Ramos (cell line): ENCODE data around the gene NECAB3.
"Not testable (repeated sequence)": the region's sequence is repeated elsewhere in the genome, so short reads cannot be mapped to it uniquely, and the experiment has no call there.

Source experiments
- in situ Hi-C: fragments of 300-500 bp; cut with MboI; formaldehyde crosslinking; loops from one replicate; pipeline ENCODE4 v1.14.3; 2022; ENCODE audit warnings: low sequenced_read_pairs; ENCODE audit not compliant: unreplicated experiment

The NECAB3 gene, protein sequence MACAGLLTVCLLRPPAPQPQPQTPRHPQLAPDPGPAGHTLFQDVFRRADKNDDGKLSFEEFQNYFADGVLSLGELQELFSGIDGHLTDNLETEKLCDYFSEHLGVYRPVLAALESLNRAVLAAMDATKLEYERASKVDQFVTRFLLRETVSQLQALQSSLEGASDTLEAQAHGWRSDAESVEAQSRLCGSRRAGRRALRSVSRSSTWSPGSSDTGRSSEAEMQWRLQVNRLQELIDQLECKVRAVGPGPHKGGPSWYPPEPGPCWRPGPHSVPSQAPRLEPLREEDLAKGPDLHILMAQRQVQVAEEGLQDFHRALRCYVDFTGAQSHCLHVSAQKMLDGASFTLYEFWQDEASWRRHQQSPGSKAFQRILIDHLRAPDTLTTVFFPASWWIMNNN

DNA sequence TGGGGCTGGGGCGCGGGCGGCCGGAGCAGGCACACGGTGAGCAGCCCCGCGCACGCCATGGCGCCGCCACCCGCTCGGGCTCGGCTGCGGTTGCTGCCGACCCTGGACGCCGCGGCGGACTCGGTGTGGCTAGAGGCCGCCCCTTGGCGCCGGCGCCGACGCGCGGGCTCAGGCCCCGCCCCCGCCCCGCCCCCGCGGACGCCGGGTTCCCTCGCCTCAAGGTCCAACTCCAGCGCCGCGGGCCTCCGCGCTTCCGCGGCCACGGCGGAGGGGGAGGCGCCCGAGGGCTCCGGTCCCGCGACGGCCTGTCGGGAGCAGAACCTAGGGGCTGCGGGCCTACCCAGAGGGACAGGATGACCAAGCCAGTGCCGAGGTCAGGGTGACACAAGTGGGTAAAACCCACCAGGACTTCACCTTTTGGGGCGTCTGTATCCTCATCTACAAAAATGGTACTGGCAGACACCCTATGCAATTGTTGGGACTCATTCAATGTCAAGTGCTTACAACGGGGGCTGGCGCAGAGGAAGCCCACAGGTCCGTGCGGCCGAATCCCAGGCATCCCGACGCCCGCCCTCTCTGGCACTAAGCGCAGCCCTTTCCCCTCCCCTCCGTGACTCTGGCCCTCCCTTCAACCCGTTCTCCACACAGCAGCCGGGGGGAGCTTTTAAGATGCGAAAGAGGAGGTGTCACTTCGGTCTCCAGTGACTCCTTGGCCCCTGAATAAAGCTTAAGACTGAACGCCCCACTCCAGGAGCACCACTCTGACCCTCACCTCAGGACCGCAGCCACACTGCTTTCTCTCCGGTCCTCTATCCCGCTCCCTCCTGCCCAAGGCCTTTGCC, at the start of gene NECAB3:
NECAB3 (minus strand) TSS at position 135 of the 842 bp plus-strand sequence; CDS start at position 59, 76 bp downstream.
- in situ Hi-C loops: no loop called here

DNA sequence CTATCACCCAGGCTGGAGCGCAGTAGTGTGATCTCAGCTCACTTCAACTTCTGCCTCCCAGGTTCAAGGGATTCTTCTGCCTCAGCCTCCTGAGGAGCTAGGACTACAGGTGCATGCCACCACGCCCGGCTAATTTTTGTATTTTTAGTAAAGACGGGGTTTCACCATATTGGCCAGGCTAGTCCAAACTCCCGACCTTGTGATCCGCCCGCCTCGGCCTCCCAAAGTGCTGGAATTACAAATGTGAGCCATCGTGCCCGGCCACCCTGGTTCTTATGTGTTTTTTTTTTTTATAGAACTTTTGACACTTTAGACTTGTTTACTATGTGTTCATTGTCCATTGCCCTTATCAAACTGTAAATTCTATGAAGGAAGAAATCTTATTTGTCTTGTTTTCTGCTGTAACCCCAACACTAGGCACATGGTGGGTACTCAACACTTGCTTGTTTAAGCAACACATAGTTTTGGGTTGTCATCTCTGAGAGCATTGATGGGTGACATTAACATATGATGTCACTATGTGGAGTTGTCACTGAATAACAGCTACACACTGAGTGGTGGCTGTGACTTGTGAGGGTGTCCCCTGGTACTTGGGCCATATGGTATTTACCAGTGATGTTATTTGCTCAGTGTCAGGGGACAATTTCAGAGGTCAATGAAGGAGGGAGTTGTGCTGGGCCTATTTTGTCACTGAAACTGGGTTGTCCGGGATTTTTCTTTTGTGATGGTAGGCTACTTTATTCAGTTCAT, 47.3 kb upstream of the NECAB3 start:
- in situ Hi-C loops: no loop called here

DNA sequence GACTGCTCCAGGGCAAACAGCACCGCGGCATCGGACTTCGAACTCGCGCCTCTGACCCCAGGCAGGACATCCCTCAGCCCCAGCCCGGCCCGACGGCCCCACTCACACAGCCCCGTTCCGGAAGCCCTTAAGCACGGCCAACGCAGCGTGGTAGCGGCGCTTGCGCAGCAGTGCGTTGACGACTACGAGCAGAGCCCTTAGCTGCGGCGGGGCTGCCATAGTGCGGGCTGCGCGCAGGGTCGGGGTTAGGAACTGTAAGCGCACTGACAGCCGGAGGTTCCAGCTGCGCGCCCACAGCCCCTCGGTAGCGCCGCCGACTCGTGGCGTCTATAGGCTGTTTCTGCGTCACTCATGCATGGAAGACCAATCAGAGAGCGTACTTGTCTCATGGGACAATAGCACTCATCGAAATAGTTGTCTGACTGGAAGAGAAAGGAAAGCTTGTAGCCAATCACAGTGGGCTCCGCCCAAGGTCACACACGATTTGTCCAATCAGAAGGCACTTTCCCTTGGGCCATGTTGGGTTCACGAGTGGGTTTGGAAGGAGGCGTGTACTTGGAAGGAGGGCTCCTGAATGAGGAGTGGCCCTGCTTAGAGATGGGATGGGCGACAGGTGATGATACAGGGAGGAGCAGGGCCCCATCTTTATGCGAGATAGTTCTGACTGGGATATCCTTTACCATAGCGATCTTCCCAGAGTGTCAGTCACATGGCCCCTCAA, 45.9 kb upstream of the NECAB3 start, which contains the start of gene PXMP4:
PXMP4 (minus strand) TSS at position 322 of the 721 bp plus-strand sequence; CDS start at position 219, 103 bp downstream.
- in situ Hi-C loops: no loop called here

DNA sequence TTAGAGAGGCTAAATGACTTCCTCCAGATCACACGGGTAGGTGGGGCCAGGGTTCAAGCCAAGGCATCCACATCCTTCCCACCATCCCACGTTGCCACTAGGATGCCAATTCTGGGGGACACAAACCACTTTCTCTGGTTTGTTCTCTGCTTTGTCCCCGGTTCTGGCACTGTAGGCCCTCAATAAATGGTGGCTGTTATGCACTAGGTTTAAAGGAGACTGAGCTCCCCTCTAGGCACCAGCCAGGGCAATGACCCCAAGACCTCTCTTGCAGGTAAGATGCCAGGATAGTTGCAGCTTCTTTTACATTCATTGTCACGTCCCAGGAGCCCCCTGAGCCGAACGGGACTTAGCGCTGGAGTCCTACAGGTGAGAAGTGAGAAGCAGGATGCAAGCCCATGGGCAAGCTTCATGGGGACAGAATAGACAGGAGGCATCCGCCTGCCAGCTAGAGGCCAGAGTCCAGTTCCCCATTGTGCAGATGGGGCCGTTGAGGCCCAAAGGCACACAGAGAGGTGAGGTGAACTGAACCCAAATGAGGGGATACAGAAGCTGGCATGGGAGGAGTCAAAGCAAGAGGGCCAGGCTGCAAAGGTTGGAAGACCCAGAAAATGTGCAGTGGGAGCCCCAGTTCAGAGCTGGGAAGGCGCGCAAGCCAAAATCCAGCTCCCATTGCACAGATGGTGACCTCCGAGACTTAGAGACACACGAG, 45.2 kb upstream of the NECAB3 start:
- in situ Hi-C loops: no loop called here

DNA sequence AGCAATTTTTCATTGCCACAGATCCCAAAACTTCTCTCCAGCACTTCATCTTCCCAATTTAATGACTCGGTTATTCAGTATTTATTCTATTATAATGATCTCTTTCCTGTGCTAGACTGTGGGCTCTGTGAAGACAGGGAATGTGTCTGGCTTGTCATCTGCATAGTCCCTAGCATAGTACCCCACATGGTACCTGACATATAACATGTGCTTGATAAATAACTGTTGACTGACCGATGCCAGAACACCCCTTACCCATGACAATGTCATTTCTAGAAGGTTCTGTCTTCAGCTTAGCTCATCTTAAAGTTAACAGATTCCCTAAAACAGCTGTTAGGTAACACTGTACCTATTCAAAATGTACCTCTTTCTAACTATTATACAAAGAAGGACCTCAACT, 42.3 kb upstream of the NECAB3 start:
- in situ Hi-C loops: no loop called here

DNA sequence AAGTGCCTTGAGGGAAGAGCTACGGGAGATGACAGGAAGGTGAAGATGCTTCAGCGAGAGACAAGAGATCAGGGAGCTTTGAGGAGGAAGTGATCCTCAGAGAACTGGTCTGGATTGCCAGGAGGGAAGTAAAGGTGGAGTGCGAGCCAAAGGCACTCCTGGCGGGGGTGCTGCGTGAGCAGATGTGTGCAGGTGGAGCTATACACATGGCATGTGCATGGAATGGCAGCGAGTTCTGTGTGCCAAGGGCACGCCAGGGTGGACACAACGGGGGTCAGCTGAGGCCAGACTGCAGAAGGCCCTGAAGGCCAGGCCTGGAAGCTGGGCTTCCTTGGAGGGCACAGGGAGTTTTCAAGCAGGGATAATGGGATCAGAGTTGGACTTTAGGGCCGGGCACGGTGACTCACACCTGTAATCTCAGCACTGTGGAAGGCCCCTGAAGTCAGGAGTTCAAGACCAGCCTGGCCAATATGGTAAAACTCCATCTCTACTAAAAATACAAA, 39.7 kb upstream of the NECAB3 start:
- in situ Hi-C loops: no loop called here

DNA sequence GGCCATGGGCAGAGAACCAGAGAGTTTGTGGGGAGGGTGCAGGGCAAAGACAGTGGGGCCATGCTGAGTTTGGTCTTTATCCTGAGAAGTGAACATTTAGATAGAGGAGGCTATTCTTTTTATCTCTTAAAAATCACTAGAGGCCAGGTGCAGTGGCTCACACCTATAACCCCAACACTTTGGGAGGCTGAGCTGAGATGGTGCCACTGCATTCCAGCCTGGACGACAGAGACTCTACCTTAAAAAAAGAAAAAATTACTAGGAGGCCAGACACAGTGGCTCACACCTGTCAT, 37.2 kb upstream of the NECAB3 start:
- in situ Hi-C loops: no loop called here

DNA sequence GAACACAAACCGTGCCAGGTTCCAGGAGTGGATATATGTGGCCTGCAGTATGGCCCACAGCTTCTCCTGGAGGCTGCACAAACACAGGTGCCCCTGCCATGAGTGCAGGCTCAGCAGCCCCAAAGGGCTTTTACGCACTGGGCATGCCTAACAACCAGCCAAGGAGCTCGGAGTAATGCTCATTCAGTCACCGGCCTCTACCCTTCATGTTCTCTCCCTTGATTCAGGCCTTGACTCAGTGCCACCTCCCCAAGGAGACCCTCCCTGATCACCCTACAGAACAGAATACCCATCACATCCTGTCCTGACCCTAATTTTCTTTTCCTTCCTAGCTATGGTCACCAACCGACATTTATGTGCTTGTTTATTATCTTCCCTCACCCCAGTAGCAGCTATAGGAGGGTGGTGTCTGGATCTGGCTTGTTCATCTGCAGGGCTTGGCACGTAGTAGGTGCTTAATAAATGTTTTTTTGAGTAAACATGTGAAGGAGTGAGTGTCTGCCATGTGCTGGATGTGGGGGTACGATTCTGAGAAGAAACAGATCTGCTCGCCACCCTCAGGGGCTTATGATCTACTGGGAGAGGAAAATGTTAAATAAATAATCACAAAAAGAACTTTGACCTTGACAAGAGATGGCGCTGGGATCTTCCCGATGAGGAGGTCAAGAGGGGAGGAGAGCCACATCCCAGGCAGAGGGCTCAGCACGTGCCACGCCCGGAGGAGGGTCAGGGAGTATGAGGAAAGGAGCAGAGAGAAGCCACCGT, 36.6 kb upstream of the NECAB3 start:
- in situ Hi-C loops: no loop called here

DNA sequence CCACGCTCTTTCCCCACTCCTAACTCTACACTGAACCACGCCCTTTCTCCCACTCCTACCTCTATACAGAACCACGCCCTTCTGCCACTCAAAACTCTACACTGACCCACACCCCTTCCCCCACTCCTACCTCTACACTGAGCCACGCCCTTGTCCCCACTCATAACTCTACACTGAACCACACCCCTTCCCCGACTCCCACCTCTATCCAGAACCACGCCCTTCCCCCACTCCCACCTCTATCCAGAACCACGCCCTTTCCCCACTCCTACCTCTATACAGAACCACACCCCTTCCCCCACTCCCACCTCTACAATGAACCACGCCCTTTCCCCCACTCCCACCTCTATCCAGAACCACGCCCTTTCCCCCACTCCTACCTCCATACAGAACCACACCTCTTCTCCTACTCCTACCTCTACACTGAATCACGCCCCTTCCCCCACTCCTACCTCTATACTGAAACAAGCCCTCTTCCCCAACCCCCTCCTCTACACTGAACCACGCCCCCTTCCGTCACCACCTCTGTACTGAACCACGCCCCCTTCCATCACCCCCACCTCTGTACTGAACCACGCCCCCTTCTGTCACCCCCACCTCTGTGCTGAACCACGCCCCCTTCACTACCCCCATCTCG, 35.8 kb upstream of the NECAB3 start:
- in situ Hi-C loops: no loop called here

DNA sequence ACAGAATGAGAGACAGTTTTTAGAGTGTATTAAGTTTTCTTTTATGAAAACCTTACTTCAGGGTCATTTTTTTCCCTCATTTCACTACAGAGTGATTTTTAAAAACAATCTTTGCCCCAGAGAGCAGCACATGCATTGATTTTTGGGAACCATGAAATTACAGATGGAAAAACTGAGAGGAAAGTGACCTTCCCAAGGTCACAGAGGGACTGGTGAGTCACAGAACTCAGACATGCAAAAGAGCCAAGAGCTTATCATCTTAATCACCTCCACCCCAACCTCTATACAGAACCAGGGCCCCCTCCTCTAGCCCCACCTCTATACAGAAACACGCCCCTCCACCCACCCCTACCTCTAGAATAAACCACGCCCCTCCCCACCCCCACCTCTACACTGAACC, 35.2 kb upstream of the NECAB3 start:
- in situ Hi-C loops: no loop called here

DNA sequence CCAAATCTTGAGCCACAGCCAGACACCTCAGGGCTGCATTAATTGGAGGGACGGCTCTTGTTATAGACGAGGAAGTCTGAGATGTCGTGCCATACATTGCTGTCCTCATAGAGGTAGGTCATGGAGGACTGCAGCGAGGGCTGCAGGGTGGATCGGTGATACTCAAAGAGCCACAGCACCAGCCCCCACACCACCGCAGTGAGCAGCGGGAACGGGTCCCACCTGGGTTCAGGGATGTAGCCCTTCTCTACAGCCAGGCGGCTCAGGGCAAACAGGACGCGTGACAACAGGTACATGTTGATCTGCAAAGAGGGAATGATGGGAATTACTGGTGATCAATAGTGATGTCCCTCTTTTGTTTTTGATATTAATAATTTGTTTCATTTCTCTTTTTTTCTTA, 33.4 kb upstream of the NECAB3 start:
- in situ Hi-C loops: no loop called here

DNA sequence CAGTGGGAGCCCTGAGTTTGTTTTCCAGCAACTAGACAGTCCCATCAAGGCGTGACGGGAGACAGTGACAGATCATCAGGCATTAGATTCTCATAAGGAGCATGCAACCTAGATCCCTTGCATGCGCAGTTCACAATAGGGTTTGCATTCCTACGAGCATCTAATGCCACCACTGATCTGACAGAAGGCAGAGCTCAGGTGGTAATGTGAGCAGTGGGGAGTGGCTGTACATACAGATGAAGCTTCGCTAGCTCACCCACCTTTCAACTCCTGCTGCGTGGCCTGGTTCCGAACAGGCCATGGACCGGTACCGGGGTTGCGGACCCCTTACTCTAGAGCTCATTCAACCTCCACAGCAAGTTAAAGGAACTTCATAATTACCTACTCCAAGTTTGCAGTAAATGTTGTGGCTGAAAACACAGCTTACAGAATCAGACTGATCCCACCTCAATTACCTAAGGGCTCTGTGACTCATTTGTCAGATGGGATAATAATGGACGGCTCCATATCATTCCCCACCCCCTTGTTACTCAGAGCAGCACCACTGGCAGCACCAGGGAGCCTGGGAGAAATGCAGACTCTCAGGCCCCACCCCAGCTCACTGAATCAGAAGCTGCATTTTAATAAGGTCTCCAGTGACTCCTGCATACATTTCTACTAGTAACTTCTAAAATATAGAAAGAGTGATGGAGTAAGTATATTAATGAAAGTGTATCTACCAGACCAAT, 30.1 kb upstream of the NECAB3 start:
- in situ Hi-C loops: no loop called here

DNA sequence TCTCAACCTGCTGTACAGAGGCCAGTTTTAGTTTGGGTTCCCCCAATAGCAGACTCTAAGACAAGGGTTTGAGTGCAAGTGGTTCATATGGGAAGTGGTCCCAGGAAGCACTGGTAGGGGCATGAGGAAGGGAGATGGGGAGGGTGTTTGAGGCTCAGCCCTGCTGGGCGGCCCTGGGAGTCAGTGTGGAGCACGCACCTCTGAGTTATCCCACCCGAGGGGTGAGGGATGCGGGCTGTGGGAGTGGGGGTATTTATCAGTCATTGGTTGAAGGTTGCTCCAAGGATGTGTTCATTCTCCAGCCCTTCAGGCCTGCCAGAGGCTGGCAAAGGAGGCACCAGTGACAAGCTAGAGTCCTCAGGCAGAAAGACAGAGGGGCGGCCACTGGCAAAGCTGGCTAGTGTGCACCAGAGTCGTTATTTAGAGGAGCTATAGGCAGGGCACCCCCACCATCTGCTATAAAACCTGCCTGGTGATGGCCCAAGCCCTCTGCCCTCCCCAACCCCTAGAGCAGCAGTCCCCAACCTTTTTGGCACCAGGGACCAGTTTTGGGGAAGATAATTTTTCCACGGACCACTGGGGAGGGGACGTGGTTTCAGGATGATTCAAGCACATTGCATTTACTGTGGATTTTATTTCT, 29.4 kb upstream of the NECAB3 start:
- in situ Hi-C loops: no loop called here

DNA sequence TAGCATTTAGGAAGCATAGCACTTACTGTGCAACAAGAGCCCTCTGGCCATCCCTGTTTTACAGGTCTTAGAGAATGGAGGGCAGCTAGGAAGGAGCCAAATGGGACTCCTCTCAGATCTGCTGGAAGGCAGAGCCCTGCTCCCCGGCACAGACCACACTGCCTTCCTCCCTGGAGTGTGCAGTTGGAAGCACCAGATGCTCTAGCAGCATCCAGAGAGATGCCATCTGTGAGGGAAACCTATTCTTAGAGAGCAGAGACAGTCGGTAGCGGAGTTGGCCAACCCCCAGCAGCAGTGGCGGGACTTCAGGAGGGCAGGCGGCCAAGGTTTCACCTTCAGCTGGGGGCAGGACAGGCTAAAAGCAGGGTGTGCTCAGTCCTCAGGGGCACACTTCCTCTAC, 28.6 kb upstream of the NECAB3 start:
- in situ Hi-C loops: no loop called here

DNA sequence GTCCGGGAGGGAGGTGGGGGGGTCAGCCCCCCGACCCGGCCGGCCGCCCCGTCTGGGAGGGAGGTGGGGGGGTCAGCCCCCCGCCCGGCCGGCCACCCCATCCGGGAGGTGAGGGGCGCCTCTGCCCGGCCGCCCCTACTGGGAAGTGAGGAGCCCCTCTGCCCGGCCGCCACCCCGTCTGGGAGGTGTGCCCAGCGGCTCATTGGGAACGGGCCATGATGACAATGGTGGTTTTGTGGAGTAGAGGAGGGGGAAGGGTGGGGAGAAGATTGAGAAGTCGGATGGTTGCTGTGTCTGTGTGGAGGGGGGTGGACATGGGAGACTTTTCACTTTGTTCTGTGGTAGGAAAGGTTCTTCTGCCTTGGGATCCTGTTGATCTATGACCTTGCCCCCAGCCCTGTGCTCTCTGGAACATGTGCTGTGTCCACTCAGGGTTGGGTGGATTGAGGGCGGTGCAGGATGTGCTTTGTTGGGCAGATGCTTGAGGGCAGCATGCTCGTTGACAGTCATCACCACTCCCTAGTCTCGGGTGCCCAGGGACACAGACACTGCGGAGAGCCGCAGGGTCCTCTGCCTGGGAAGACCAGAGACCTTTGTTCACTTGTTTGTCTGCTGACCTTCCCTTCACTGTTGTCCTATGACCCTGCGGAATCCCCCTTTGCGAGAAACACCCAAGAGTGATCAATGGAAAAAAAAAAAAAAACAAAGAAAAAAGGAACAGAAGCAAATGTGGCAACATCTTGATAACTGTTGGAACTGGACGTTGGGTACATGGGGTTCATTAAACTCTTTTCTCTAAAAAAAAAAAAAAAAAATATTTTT, 27.6 kb upstream of the NECAB3 start:
- in situ Hi-C loops: no loop called here

DNA sequence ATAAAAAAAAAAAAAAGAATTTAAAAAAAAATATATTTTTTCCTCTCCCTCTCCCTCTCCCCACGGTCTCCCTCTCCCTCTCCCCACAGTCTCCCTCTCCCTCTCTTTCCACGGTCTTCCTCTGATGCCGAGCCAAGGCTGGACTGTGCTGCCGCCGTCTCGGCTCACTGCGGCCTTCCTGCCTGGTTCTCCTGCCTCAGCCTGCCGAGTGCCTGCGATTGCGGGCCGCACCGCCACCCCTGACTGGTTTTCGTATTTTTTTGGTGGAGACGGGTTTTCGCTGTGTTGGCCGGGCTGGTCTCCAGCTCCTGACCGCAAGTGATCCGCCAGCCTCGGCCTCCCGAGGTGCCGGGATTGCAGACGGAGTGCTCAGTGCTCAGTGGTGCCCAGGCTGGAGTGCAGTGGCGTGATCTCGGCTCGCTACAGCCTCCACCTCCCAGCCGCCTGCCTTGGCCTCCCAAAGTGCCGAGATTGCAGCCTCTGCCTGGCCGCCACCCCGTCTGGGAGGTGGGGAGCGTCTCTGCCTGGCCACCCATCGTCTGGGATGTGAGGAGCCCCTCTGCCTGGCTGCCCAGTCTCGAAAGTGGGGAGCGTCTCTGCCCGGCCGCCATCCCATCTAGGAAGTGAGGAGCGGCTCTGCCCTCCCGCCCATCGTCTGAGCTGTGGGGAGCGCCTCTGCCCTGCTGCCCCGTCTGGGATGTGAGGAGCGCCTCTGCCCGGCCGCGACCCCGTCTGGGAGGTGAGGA, 26.6 kb upstream of the NECAB3 start:
- in situ Hi-C loops: not testable (repeated sequence)
